Measurements from ENCODE around the gene ASPG. TPM values are rescaled to one million over a fixed set of nuclear protein-coding genes. Genes with fewer than 3 reads are reported as not detected.

The ASPG gene
- total RNA-seq, 1 experiment from 2014 or later = not detected

- no peak overlapping the region for H3K4me3 ChIP-seq (ENCODE audit: low read depth in 2 of 2, low read length in 2 of 2)
- no peaks in the 10 kb centered on the region for H3K9me3 ChIP-seq (ENCODE audit: control insufficient read depth, insufficient read depth, low read depth, low read length)
- H3K27me3 ChIP-seq (ENCODE audit: control insufficient read depth, insufficient read depth, low read length) = no peaks in the 10 kb centered on the region
- intact Hi-C loops (cut with micrococcal nuclease; ENCODE audit: unreplicated experiment) (no loop called here), in situ Hi-C loops (cut with HindIII; ENCODE audit: low pct_unique_long_range_greater_than_20kb, low sequenced_read_pairs) (no loop called here)
- POLR2A ChIA-PET = no interaction called here
- no peak for DNase-seq (ENCODE audit: low read depth, low spot score)
- BruUV-seq (replicated peaks) = no TSS peak
- no peak for TF ChIP-seq REST (IDR thresholded peaks at IDR 0.05; ENCODE audit: insufficient read depth in 1 of 2, low read depth in 2 of 2, low read length in 1 of 2)
- TF ChIP-seq POLR2AphosphoS5 (IDR thresholded peaks at IDR 0.05; ENCODE audit: low read depth, low read length) = no peak
- TF ChIP-seq SIN3A (IDR thresholded peaks at IDR 0.05; ENCODE audit: borderline replicate concordance, insufficient read depth, low read depth, low read length) = no peak
- TF ChIP-seq CTCF (IDR thresholded peaks at IDR 0.05) = no peak
- no peak for TF ChIP-seq TCF7L2 (IDR thresholded peaks at IDR 0.05; ENCODE audit: low read depth, low read length)
- no peak for ATAC-seq
- CTCF ChIA-PET = interaction anchor here (1.0 kb wide), 1 partner anchor 422 kb away, joined by 3 read pairs; no protein-coding TSS in a partner anchor
- no peaks in the 10 kb centered on the region; the same call in 1 of the 2 replicates for H3K4me1 ChIP-seq (ENCODE audit: control insufficient read depth, insufficient read depth, low read length)
- no peak overlapping the region for H3K27ac ChIP-seq (ENCODE audit: low read length)
- no peaks in the 10 kb centered on the region; the same call in 1 of the 2 replicates for H3K36me3 ChIP-seq (ENCODE audit: control insufficient read depth, insufficient read depth, low read length)
Observed at GRCh38 chr14:104142136-104142945, 56.8 kb downstream of the ASPG start.

GRCh38 chr14:104142946-104143470 is 57.5 kb downstream of the ASPG start:
- no peaks in the 10 kb centered on the region; the same call in 1 of the 2 replicates for H3K36me3 ChIP-seq (ENCODE audit: control insufficient read depth, insufficient read depth, low read length)
- H3K27me3 ChIP-seq (ENCODE audit: control insufficient read depth, insufficient read depth, low read length) = no peaks in the 10 kb centered on the region
- no peaks in the 10 kb centered on the region; the same call in 1 of the 2 replicates for H3K4me1 ChIP-seq (ENCODE audit: control insufficient read depth, insufficient read depth, low read length)
- intact Hi-C loops (cut with micrococcal nuclease; ENCODE audit: unreplicated experiment) = no loop called here
- no peak overlapping the region for H3K4me3 ChIP-seq (ENCODE audit: low read depth in 2 of 2, low read length in 2 of 2)
- in situ Hi-C loops (cut with HindIII; ENCODE audit: low pct_unique_long_range_greater_than_20kb, low sequenced_read_pairs) = no loop called here
- POLR2A ChIA-PET = no interaction called here
- no peak overlapping the region for H3K27ac ChIP-seq (ENCODE audit: low read length)
- no peak for TF ChIP-seq CTCF (IDR thresholded peaks at IDR 0.05)
- TF ChIP-seq TCF7L2 (IDR thresholded peaks at IDR 0.05; ENCODE audit: low read depth, low read length) = no peak
- no peak for TF ChIP-seq REST (IDR thresholded peaks at IDR 0.05; ENCODE audit: insufficient read depth in 1 of 2, low read depth in 2 of 2, low read length in 1 of 2)
- no peak for TF ChIP-seq POLR2AphosphoS5 (IDR thresholded peaks at IDR 0.05; ENCODE audit: low read depth, low read length)
- no peak for TF ChIP-seq SIN3A (IDR thresholded peaks at IDR 0.05; ENCODE audit: borderline replicate concordance, insufficient read depth, low read depth, low read length)
- CTCF ChIA-PET = interaction anchor here (1.0 kb wide), 1 partner anchor 421 kb away, joined by 3 read pairs; no protein-coding TSS in a partner anchor
- DNase-seq (ENCODE audit: low read depth, low spot score) (no peak), ATAC-seq (no peak)
- BruUV-seq (replicated peaks) = no TSS peak
- H3K9me3 ChIP-seq (ENCODE audit: control insufficient read depth, insufficient read depth, low read depth, low read length) = no peaks in the 10 kb centered on the region

All from Panc1 (cell line).